GM12878 (cell line): ENCODE results near the gene UBA6. TPM values are rescaled to one million over a fixed set of nuclear protein-coding genes. Genes with fewer than 3 reads are reported as not detected.

Experiments used
- ATAC-seq: fragments of 200-7000 bp; cut with Tn5 transposase; 3 replicates; pipeline ENCODE4 v1.9.1; 2020; ENCODE audit warnings: mild to moderate bottlenecking, moderate library complexity
- BruUV-seq: library from RNA; stranded (reverse); fragments of 400-500 nt; replicated peaks from 2 replicates; lab custom pipeline; 2021; lab: Mats Ljungman, UMichigan
- CTCF ChIA-PET: fragments of 300-600 bp; sonication (Branson Sonifier 250); formaldehyde crosslinking; extraction: SDS; loops from one replicate; lab custom pipeline; 2021; ENCODE audit warnings: inconsistent platforms; lab: Yijun Ruan, JAX
- POLR2A ChIA-PET: fragments of 350-600 bp; formaldehyde crosslinking; extraction: SDS; loops from one replicate; lab custom pipeline; 2021; ENCODE audit warnings: inconsistent platforms; lab: Charles Lee
- RAD21 ChIA-PET: fragments of 300-600 bp; sonication (Branson Sonifier 250); formaldehyde crosslinking; loops from one replicate; lab custom pipeline; 2023; ENCODE audit warnings: antibody characterized with exemption; ENCODE audit not compliant: unreplicated experiment; lab: Charles Lee
- SMC1A ChIA-PET: fragments of 300-600 bp; sonication (Branson Sonifier 250); formaldehyde crosslinking; loops from one replicate; lab custom pipeline; 2023; ENCODE audit not compliant: unreplicated experiment, uncharacterized antibody; lab: Charles Lee
- DNase-seq: peaks from one replicate; pipeline ENCODE4 v3.0.0-alpha.2; 2011; ENCODE audit warnings: low read depth, low spot score
- FAIRE-seq: peaks from 3 replicates; lab custom pipeline; 2011; peaks lifted over from hg19 to GRCh38; lab: Jason Lieb, UNC
- H2AFZ ChIP-seq: 2 replicates; pipeline ENCODE4 v1.6.0; 2011; ENCODE audit warnings: low read depth, low read length, control low read depth; ENCODE audit not compliant: control insufficient read depth
- H3K27ac ChIP-seq: 2 replicates; pipeline ENCODE4 v1.5.1; 2011; ENCODE audit warnings: control low read depth; ENCODE audit not compliant: control insufficient read depth, insufficient read depth
- H3K27me3 ChIP-seq, 2 experiments: replicated peaks in 1 of 2; 2 replicates each; pipeline versions ENCODE4 v1.6.0 to v1.6.1; 2011; ENCODE audit warnings: low read length in 1 of 2; ENCODE audit not compliant: control insufficient read depth in 2 of 2, insufficient read depth in 2 of 2
- H3K36me3 ChIP-seq, 2 experiments: 2 replicates each; pipeline ENCODE4 v1.5.1; 2011; ENCODE audit warnings: low read length in 1 of 2; ENCODE audit not compliant: control insufficient read depth in 2 of 2, insufficient read depth in 2 of 2
- H3K4me1 ChIP-seq: 2 replicates; pipeline ENCODE4 v1.6.1; 2011; ENCODE audit warnings: mild to moderate bottlenecking, low read length, moderate library complexity, mixed read lengths; ENCODE audit not compliant: control insufficient read depth, insufficient read depth
- H3K4me2 ChIP-seq: 2 replicates; pipeline ENCODE4 v1.6.0; 2011; ENCODE audit warnings: control low read depth; ENCODE audit not compliant: control insufficient read depth, insufficient read depth
- H3K4me3 ChIP-seq: fragments of 200-600 bp; sonication (generic); 2 replicates; pipeline ENCODE4 v1.5.1; 2016
- H3K79me2 ChIP-seq: 2 replicates; pipeline ENCODE4 v1.6.0; 2011; ENCODE audit warnings: low read length; ENCODE audit not compliant: control insufficient read depth, insufficient read depth
- H3K9ac ChIP-seq: 2 replicates; pipeline ENCODE4 v1.8.0; 2011; ENCODE audit warnings: low read length, control low read depth, mixed read lengths; ENCODE audit not compliant: control insufficient read depth, insufficient read depth
- H3K9me3 ChIP-seq: replicated peaks from 3 replicates; pipeline ENCODE4 v1.5.1; 2011; ENCODE audit warnings: mild to moderate bottlenecking, low read length; ENCODE audit not compliant: control insufficient read depth, insufficient read depth
- H4K20me1 ChIP-seq: 2 replicates; pipeline ENCODE4 v1.6.0; 2011; ENCODE audit not compliant: control insufficient read depth, insufficient read depth
- EED ChIP-seq: sonication (generic); IDR thresholded peaks from 2 replicates; pipeline ENCODE4 v1.6.1; 2016; ENCODE audit warnings: antibody characterized with exemption, low read depth
- MYB ChIP-seq: fragments of 150-350 bp; IDR thresholded peaks from 2 replicates; pipeline ENCODE4 v1.6.1; 2014; ENCODE audit warnings: mild to moderate bottlenecking, low read depth, low read length, borderline replicate concordance
- RUNX3 ChIP-seq: IDR thresholded peaks from 2 replicates; pipeline ENCODE4 v1.6.1; 2012; ENCODE audit warnings: low read length, inconsistent platforms
- SMAD1 ChIP-seq: fragments of 450-650 bp; IDR thresholded peaks from 2 replicates; pipeline ENCODE4 v1.6.1; 2018; ENCODE audit warnings: mild to moderate bottlenecking, low read depth; ENCODE audit not compliant: partially characterized antibody
- SREBF2 ChIP-seq: IDR thresholded peaks from 2 replicates; pipeline ENCODE4 v1.6.1; 2012; ENCODE audit warnings: mild to moderate bottlenecking, low read length
- STAT3 ChIP-seq: IDR thresholded peaks from 2 replicates; pipeline ENCODE4 v1.6.1; 2011; ENCODE audit warnings: low read depth, low read length, improper control_type of control experiment
- TBL1XR1 ChIP-seq: IDR thresholded peaks from 2 replicates; pipeline ENCODE4 v1.6.1; 2012; ENCODE audit warnings: low read depth, low read length, improper control_type of control experiment
- TCF12 ChIP-seq: IDR thresholded peaks from 2 replicates; pipeline ENCODE4 v1.6.1; 2011; ENCODE audit warnings: low read depth, mild to moderate bottlenecking, low read length
- USF2 ChIP-seq: IDR thresholded peaks from 2 replicates; pipeline ENCODE4 v1.6.1; 2011; ENCODE audit warnings: low read depth, low read length, improper control_type of control experiment, borderline replicate concordance
- ZNF384 ChIP-seq: IDR thresholded peaks from 2 replicates; pipeline ENCODE4 v1.6.1; 2012; ENCODE audit warnings: low read depth, mild to moderate bottlenecking, low read length, improper control_type of control experiment, borderline replicate concordance
- ZNF592 ChIP-seq: fragments of 450-650 bp; IDR thresholded peaks from 2 replicates; pipeline ENCODE4 v1.6.1; 2017; ENCODE audit warnings: mild to moderate bottlenecking, moderate library complexity
- ZNF622 ChIP-seq: fragments of 450-650 bp; IDR thresholded peaks from 2 replicates; pipeline ENCODE4 v1.6.1; 2017; ENCODE audit warnings: mild to moderate bottlenecking, inconsistent platforms
- WGBS: methylation state at CpG from one replicate; pipeline ENCODE4 v1.1.6; 2016; ENCODE audit warnings: low lambda C conversion rate; ENCODE audit not compliant: insufficient replicate concordance, insufficient coverage; ENCODE audit errors: missing lambda C conversion rate; 5-methylcytosine and 5-hydroxymethylcytosine counted together
- in situ Hi-C: fragments of 300-500 bp; cut with MboI; formaldehyde crosslinking; loops from 9 replicates; pipeline ENCODE4 v1.14.3; 2018; ENCODE audit warnings: mixed read lengths
- intact Hi-C: fragments of 100-400 bp; cut with micrococcal nuclease; formaldehyde crosslinking; loops from one replicate; pipeline ENCODE4 v1.14.2; 2022; ENCODE audit not compliant: unreplicated experiment
- polyA plus RNA-seq, 11 experiments: library from polyadenylated mRNA; depleted of rRNA in 4 of 11; unstranded in 6 of 11; stranded (reverse) in 5 of 11; fragments of >200 nt; fragmentation: Nextera tagmentation in 4 of 11; fragmentation: Illumina TruSeq in 1 of 11; extraction: Ambion mirVana in 4 of 11; extraction: Trizol in 1 of 11; gene quantifications; 1 replicate in 1 of 11; 2 replicates in 10 of 11; pipeline versions ENCODE4 v1.2.1 to v1.2.3, GENCODE V29; 2011 to 2016; ENCODE audit warnings: inconsistent platforms in 2 of 11, missing spikeins in 2 of 11, low read depth in 1 of 11
- total RNA-seq, 4 experiments: library from RNA; depleted of rRNA in 3 of 4; stranded (reverse); fragments of >200 nt in 3 of 4; fragmentation: Illumina TruSeq in 1 of 4; extraction: Trizol in 1 of 4; gene quantifications; 2 replicates each; pipeline versions ENCODE4 v1.2.1 to v1.2.3, GENCODE V29; 2013 to 2021
- TF ChIP-seq, protein P1 (sequence below): fragments of 450-650 bp; IDR thresholded peaks from 2 replicates; pipeline ENCODE4 v1.6.1; 2017; ENCODE audit warnings: borderline replicate concordance

UBA6 gene
- total and polyA plus RNA-seq, 10 of the 15 experiments (the other 5 are each of a cell fraction or from before 2014, with no cell fraction given), result 7.9 to 70.6 (median 34.7) TPM

- no peak for DNase-seq
- RAD21 ChIA-PET, result no interaction called here
- TF ChIP-seq SREBF2, result no peak
- no peak for TF ChIP-seq ZNF622
- TF ChIP-seq TBL1XR1, result no peak
- no peak for TF ChIP-seq SMAD1
- no peak for TF ChIP-seq RUNX3
- no peak for TF ChIP-seq TCF12
- no peak for TF ChIP-seq ZNF384
- TF ChIP-seq, all 136 proteins: peak for 0
- no TSS peak for BruUV-seq
- Histone ChIP-seq H3K9me3 (no peaks in the 10 kb centered on the region), H3K27me3 (no peaks in the 10 kb centered on the region), H3K27ac (no peak overlapping the region), H3K4me2 (no peak overlapping the region), H3K4me3 (no peak overlapping the region), H3K79me2 (no peaks in the 10 kb centered on the region), H3K9ac (no peak overlapping the region), H3K36me3 (no peaks in the 10 kb centered on the region), H4K20me1 (no peaks in the 10 kb centered on the region), H2AFZ (no peak overlapping the region), H3K4me1 (no peaks in the 10 kb centered on the region)
- FAIRE-seq (no peak), ATAC-seq (peak; percentile 47)
- ChIA-PET CTCF (no interaction called here), SMC1A (no interaction called here), POLR2A (no interaction called here)
- in situ Hi-C loops (no loop called here), intact Hi-C loops (loop anchor here (10.0 kb wide), 2 partner anchors 172 to 432 kb away; no protein-coding TSS in a partner anchor)
- 74% methylated on average over 3 of the region's 3 CpGs for WGBS
Observed at GRCh38 chr4:67743194-67743593, 42.2 kb upstream of the UBA6 start.

DNA sequence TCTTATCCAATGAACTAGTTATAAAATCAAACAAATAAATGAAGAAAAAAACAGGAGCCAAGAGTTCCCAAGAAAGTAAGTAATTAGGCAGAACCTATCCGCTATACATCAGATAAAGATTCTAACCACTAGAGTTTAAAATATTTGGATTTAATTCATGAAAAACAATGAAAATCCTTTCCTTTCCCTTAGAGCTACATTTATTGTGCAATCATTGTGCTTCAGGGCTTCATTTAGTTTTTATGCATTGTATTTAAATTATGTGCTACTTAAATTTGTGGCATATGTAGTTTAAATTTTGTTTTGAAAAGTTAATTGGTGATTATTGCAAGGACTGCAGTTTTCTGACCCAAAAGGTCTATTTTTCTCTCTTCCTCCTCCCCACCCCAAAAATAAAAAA is 35.3 kb upstream of the UBA6 start:
- Histone ChIP-seq H3K4me3 (no peak overlapping the region), H3K4me1 (no peaks in the 10 kb centered on the region), H3K4me2 (no peak overlapping the region), H4K20me1 (no peaks in the 10 kb centered on the region), H2AFZ (no peak overlapping the region), H3K79me2 (no peaks in the 10 kb centered on the region), H3K27ac (no peak overlapping the region), H3K9ac (no peak overlapping the region), H3K36me3 (no peaks in the 10 kb centered on the region), H3K27me3 (no peaks in the 10 kb centered on the region), H3K9me3 (no peaks in the 10 kb centered on the region)
- intact Hi-C loops (no loop called here), in situ Hi-C loops (no loop called here)
- ChIA-PET SMC1A (no interaction called here), RAD21 (interaction anchor here (1.3 kb wide), 1 partner anchor 11 kb away, joined by 3 read pairs; no protein-coding TSS in a partner anchor), CTCF (interaction anchor here (5.0 kb wide), 1 partner anchor 10 kb away, joined by 40 read pairs; no protein-coding TSS in a partner anchor), POLR2A (no interaction called here)
- no peak for ATAC-seq
- no peak for DNase-seq
- 96% methylated on average over 1 of the region's 1 CpG for WGBS
- no TSS peak for BruUV-seq
- no peak for FAIRE-seq
- TF ChIP-seq USF2, result no peak
- no peak for TF ChIP-seq ZNF592
- no peak for TF ChIP-seq MYB
- no peak for TF ChIP-seq EED
- no peak for TF ChIP-seq SREBF2
- TF ChIP-seq, protein P1, sequence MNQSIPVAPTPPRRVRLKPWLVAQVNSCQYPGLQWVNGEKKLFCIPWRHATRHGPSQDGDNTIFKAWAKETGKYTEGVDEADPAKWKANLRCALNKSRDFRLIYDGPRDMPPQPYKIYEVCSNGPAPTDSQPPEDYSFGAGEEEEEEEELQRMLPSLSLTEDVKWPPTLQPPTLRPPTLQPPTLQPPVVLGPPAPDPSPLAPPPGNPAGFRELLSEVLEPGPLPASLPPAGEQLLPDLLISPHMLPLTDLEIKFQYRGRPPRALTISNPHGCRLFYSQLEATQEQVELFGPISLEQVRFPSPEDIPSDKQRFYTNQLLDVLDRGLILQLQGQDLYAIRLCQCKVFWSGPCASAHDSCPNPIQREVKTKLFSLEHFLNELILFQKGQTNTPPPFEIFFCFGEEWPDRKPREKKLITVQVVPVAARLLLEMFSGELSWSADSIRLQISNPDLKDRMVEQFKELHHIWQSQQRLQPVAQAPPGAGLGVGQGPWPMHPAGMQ, result no peak
- TF ChIP-seq STAT3, result no peak
